HuH-7.5 (cell line): ENCODE results near the gene CSAG2.

ENCODE experiments used
- DNase-seq: peaks from one replicate; pipeline ENCODE4 v3.0.0; 2011; ENCODE audit warnings: low spot score

Gene CSAG2

DNA sequence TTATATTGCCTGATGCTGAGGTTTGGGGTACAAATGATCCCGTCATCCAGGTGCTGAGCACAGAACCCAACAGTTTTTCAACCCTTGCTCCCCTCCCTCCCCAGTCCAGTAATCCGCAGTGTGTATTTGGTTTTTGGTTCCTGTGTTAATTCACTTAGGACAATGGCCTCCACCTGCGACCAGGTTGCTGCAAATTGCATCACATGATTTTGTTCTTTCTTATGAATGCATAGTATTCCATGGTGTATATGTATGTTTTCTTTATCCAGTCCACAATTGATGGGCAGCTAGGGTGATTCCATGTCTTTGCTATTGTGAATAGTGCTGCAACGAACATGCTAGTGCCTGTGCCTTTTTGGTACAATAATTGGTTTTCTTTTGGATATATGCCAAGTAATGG is 46.0 kb downstream of the CSAG2 start:
- DNase-seq, result no peak

- no peak for DNase-seq
Observed at GRCh38 chrX:152658302-152658701, 50.8 kb downstream of the CSAG2 start.
